CD14-positive monocyte (primary cell): ENCODE data around the gene SH2D4B. TPM values are rescaled to one million over a fixed set of nuclear protein-coding genes. Genes with fewer than 3 reads are reported as not detected.

ENCODE experiments used
- DNase-seq, 3 donors: peaks; one replicate each; pipeline ENCODE4 v3.0.0-alpha.2; 2011 to 2022
- H2AFZ ChIP-seq: 2 replicates; pipeline ENCODE4 v1.6.0; 2012; ENCODE audit warnings: mild to moderate bottlenecking, low read depth, low read length, inconsistent platforms; ENCODE audit not compliant: insufficient read depth, poor library complexity, severe bottlenecking
- H3K27ac ChIP-seq, 2 donors: 1 replicate in 1 of 2; 2 replicates in 1 of 2; pipeline ENCODE4 v1.5.1; 2012 to 2013; ENCODE audit warnings: low read length in 2 of 2, control low read depth in 1 of 2, inconsistent platforms in 1 of 2, low read depth in 1 of 2, mild to moderate bottlenecking in 1 of 2
- H3K27me3 ChIP-seq, 2 donors: one replicate each; pipeline versions ENCODE4 v1.6.0 to v1.6.1; 2011 to 2013; ENCODE audit warnings: low read length in 2 of 2; ENCODE audit not compliant: control insufficient read depth in 2 of 2, insufficient read depth in 2 of 2
- H3K36me3 ChIP-seq, 2 donors: replicated peaks in 1 of 2; 1 replicate in 1 of 2; 2 replicates in 1 of 2; pipeline versions ENCODE4 v1.5.1 to v1.6.1; 2012 to 2013; ENCODE audit warnings: low read length in 2 of 2, control low read depth in 1 of 2, inconsistent platforms in 1 of 2, mild to moderate bottlenecking in 1 of 2; ENCODE audit not compliant: insufficient read depth in 2 of 2, control insufficient read depth in 1 of 2
- H3K4me1 ChIP-seq, 2 donors: 1 replicate in 1 of 2; 2 replicates in 1 of 2; pipeline versions ENCODE4 v1.5.1 to v1.6.1; 2012 to 2013; ENCODE audit warnings: low read length in 2 of 2, control low read depth in 1 of 2, inconsistent platforms in 1 of 2, mild to moderate bottlenecking in 1 of 2, moderate library complexity in 1 of 2; ENCODE audit not compliant: insufficient read depth in 2 of 2, control insufficient read depth in 1 of 2
- H3K4me2 ChIP-seq: replicated peaks from 2 replicates; pipeline ENCODE3; 2012; ENCODE audit warnings: low read length, moderate library complexity, mild to moderate bottlenecking; ENCODE audit not compliant: poor library complexity, severe bottlenecking; ENCODE audit errors: extremely low read depth
- H3K4me3 ChIP-seq, 3 experiments: fragments of 200-600 bp in 1 of 3; sonication (generic) in 1 of 3; replicated peaks in 1 of 3; 1 replicate in 2 of 3; 2 replicates in 1 of 3; pipeline ENCODE4 v1.5.1; 2011 to 2013; ENCODE audit warnings: low read length in 3 of 3, mild to moderate bottlenecking in 3 of 3, control low read depth in 2 of 3, low read depth in 2 of 3, inconsistent platforms in 1 of 3, moderate library complexity in 1 of 3
- H3K79me2 ChIP-seq: 2 replicates; pipeline ENCODE4 v1.6.0; 2012; ENCODE audit warnings: mild to moderate bottlenecking, control low read depth, inconsistent platforms, low read length, moderate library complexity; ENCODE audit not compliant: insufficient read depth
- H3K9ac ChIP-seq: 2 replicates; pipeline ENCODE4 v1.6.0; 2017; ENCODE audit warnings: low read length, mild to moderate bottlenecking; ENCODE audit not compliant: insufficient read depth, poor library complexity, severe bottlenecking
- H3K9me3 ChIP-seq, 2 donors: replicated peaks in 1 of 2; 1 replicate in 1 of 2; 2 replicates in 1 of 2; pipeline versions ENCODE4 v1.5.1 to v1.6.1; 2012 to 2013; ENCODE audit warnings: low read length in 2 of 2, control low read depth in 1 of 2; ENCODE audit not compliant: control insufficient read depth in 1 of 2, insufficient read depth in 1 of 2
- H4K20me1 ChIP-seq: 2 replicates; pipeline ENCODE4 v1.6.0; 2012; ENCODE audit warnings: mild to moderate bottlenecking, low read length, control low read depth, moderate library complexity; ENCODE audit not compliant: insufficient read depth
- H3K27ac Mint-ChIP-seq, 7 donors: one replicate each; pipeline ENCODE4 v1.8.0; 2020; ENCODE audit warnings: mild to moderate bottlenecking in 7 of 7, mixed read lengths in 7 of 7, moderate library complexity in 6 of 7, inconsistent platforms in 2 of 7
- H3K27me3 Mint-ChIP-seq, 3 donors: one replicate each; pipeline ENCODE4 v1.8.0; 2021 to 2022; ENCODE audit warnings: low read depth in 3 of 3, mild to moderate bottlenecking in 3 of 3, mixed read lengths in 3 of 3, moderate library complexity in 3 of 3, inconsistent platforms in 1 of 3
- H3K36me3 Mint-ChIP-seq, 2 donors: one replicate each; pipeline ENCODE4 v1.8.0; 2020; ENCODE audit warnings: mixed read lengths in 2 of 2, inconsistent platforms in 1 of 2, mild to moderate bottlenecking in 1 of 2
- H3K4me1 Mint-ChIP-seq: one replicate; pipeline ENCODE4 v1.8.0; 2020; ENCODE audit warnings: mild to moderate bottlenecking, mixed read lengths
- H3K4me3 Mint-ChIP-seq, 2 donors: one replicate each; pipeline ENCODE4 v1.8.0; 2020; ENCODE audit warnings: mild to moderate bottlenecking in 2 of 2, mixed read lengths in 2 of 2, moderate library complexity in 1 of 2
- H3K9me3 Mint-ChIP-seq, 7 donors: one replicate each; pipeline ENCODE4 v1.8.0; 2020 to 2022; ENCODE audit warnings: mixed read lengths in 7 of 7, mild to moderate bottlenecking in 6 of 7, moderate library complexity in 6 of 7, inconsistent platforms in 2 of 7
- CTCF ChIP-seq: fragments of 200-600 bp; IDR thresholded peaks from one replicate; pipeline ENCODE4 v1.8.0; 2022; ENCODE audit warnings: antibody characterized with exemption, mild to moderate bottlenecking
- WGBS: methylation state at CpG from one replicate; pipeline ENCODE4 v1.1.5; 2013; ENCODE audit warnings: missing lambda C conversion rate; ENCODE audit not compliant: insufficient coverage; 5-methylcytosine and 5-hydroxymethylcytosine counted together
- intact Hi-C, 2 donors: fragments of 100-400 bp; cut with micrococcal nuclease; formaldehyde crosslinking; loops; one replicate each; pipeline versions ENCODE4 v1.15.0 to v1.15.1; 2023
- polyA plus RNA-seq, 3 donors: library from polyadenylated mRNA; depleted of rRNA in 1 of 3; unstranded in 2 of 3; stranded (reverse) in 1 of 3; fragments of 300-500 nt in 2 of 3; fragments of >200 nt in 1 of 3; fragmentation: Illumina TruSeq in 2 of 3; gene quantifications; 1 replicate in 2 of 3; 2 replicates in 1 of 3; pipeline ENCODE4 v1.2.3, GENCODE V29; 2012 to 2021

Gene SH2D4B
- polyA plus RNA-seq, 3 donors: 0.01 TPM; not detected in 2

DNA sequence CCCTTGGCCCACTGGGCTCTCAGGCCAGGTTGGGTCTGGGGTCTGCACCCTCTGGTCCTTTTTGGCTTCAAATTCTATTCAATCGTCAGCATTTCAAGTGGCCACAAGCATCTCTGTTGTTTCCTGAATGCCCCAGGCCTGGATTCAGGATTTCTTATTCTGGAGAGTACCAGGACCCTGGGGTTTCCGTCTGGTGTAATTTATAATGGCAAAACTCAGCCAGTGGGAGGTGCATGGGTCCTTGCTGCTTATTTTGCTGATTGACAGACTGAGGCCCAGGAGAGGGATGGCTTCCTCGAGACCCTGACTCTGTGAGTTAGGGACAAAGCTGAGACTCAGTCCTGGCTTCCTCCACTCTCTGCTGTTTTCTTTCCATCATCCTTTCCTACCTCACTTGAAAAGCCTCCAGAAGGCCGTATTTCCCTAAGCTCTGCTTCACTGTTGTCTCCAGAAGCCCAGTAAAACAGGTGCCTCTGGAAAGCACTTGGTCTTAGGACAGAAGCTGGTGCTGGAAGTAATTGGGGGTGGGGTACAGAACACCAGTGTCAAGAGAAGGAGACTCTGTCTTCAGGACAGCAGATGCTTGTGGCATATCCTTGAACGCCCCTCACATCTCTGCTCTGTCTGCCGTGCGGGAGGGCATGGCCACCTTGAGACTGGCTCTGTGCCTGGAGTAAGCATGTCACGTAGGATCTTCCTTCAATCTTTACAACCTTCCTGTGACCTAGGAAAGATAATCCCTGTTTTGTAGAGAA, 39.4 kb upstream of the SH2D4B start:
- peaks cover 0 to 6% (median 0%) of the 10 kb centered on the region in 7 donors for H3K9me3 Mint-ChIP-seq
- Histone ChIP-seq H3K27me3 (no peaks in the 10 kb centered on the region), H2AFZ (no peak overlapping the region), H3K4me1 (peaks cover 96 to 100% of the 10 kb centered on the region in 2 donors), H4K20me1 (peaks cover 60% of the 10 kb centered on the region), H3K9ac (peak overlapping the region; percentile 66), H3K27ac (peak overlapping the region; percentile 92 to 95), H3K4me3 (peak overlapping the region in 1 of 3 experiments; percentile 36), H3K36me3 (peaks cover 0 to 21% of the 10 kb centered on the region in 2 donors), H3K79me2 (peaks cover 88% of the 10 kb centered on the region), H3K9me3 (no peaks in the 10 kb centered on the region), H3K4me2 (peak overlapping the region; percentile 52)
- peaks cover 99% of the 10 kb centered on the region for H3K4me1 Mint-ChIP-seq
- peak overlapping the region; percentile 45 to 85 for H3K4me3 Mint-ChIP-seq
- peak in 1 of 3 donors; percentile 52 for DNase-seq
- peaks cover 57% of the 10 kb centered on the region in 2 donors for H3K36me3 Mint-ChIP-seq
- H3K27ac Mint-ChIP-seq: peak overlapping the region; percentile 94 to 99 (median 97)
- TF ChIP-seq CTCF: no peak
- H3K27me3 Mint-ChIP-seq: no peaks in the 10 kb centered on the region
- WGBS: 24% methylated on average over 3 of the region's 8 CpGs
- intact Hi-C loops: loop anchor here in 1 of 2 donors (2.0 kb wide), 1 partner anchor 13 kb away; no protein-coding TSS in a partner anchor

DNA sequence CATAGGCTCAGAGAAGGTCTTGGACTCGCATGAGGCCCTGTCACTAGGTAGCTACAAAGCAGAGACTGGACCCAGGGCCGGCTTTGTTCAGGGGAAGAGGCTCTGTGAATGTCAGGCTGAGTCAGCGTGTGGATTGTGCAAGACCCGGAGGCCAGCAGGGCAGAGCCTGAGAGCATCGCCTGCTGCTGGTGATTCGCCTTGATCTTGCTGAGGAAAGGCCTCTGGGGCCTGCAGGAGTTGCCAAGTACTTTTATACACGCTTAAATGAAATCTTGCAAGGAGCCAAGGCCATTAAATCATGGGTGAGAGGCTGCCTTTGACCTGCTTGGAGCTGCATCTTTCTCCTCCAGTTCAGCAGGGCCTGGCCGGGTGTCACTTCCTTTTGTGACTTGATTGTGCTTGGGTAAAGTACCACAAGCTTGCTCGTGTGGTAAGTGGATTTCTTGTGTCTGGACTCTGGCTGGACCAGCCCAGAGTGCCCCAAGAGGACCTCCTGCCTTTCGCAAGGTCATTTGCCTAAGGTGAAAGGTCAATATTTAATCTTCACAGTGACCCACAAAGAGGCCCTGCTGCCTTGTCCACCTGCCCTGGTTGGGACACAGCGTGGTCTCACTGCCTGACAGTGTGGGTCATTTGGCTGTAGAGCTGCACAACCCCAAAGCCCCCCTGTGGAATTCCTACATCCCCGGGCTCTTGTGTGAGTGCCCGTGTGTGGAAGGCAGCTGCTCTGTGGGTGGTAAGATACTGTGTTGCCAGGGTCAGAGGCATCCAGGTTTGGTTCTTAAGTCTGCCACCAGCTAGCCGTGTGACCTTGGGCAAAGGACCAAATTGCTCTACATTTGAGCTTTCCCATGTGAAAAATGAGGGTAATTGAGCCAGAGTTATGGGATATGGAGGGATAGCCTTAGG, 38.6 kb upstream of the SH2D4B start:
- H3K9me3 ChIP-seq: no peaks in the 10 kb centered on the region
- H3K4me3 ChIP-seq: peak overlapping the region in 1 of 3 experiments; percentile 60
- peak overlapping the region; percentile 66 for H3K9ac ChIP-seq
- no peak overlapping the region for H2AFZ ChIP-seq
- no peaks in the 10 kb centered on the region for H3K27me3 ChIP-seq
- 23% methylated on average over 12 of the region's 14 CpGs for WGBS
- peaks cover 96 to 100% of the 10 kb centered on the region in 2 donors for H3K4me1 ChIP-seq
- intact Hi-C loops: loop anchor here in 1 of 2 donors (2.0 kb wide), 1 partner anchor 14 kb away; no protein-coding TSS in a partner anchor
- Mint-ChIP-seq H3K36me3 (peaks cover 52 to 58% of the 10 kb centered on the region in 2 donors), H3K9me3 (peaks cover 0 to 6% (median 0%) of the 10 kb centered on the region in 7 donors), H3K4me3 (peak overlapping the region; percentile 45 to 85), H3K27me3 (no peaks in the 10 kb centered on the region), H3K27ac (peak overlapping the region; percentile 94 to 99 (median 97)), H3K4me1 (peaks cover 99% of the 10 kb centered on the region)
- H3K4me2 ChIP-seq: peak overlapping the region; percentile 52
- peaks cover 64% of the 10 kb centered on the region for H4K20me1 ChIP-seq
- peaks cover 0 to 19% of the 10 kb centered on the region in 2 donors for H3K36me3 ChIP-seq
- peak overlapping the region; percentile 92 to 95 for H3K27ac ChIP-seq
- peak; percentile 94 to 97 (median 95) for DNase-seq
- H3K79me2 ChIP-seq: peaks cover 88% of the 10 kb centered on the region
- no peak for TF ChIP-seq CTCF
